ENCODE measurements around the gene TRMT112. TPM values are rescaled to one million over a fixed set of nuclear protein-coding genes. Genes with fewer than 3 reads are reported as not detected.

The TRMT112 gene
- total RNA-seq, 1 donor, result 177 TPM

- H3K4me3 ChIP-seq (ENCODE audit: low read depth, low read length), result no peak overlapping the region
Measured at GRCh38 chr11:64276653-64277431, 40.5 kb downstream of the TRMT112 start.

GRCh38 chr11:64275841-64276240 lies 41.5 kb downstream of the TRMT112 start:
- no peak for TF ChIP-seq CTCF (IDR thresholded peaks at IDR 0.05; ENCODE audit: insufficient read depth, low read length)

More at GRCh38 chr11:64276653-64277431, 40.5 kb downstream of the TRMT112 start:
- DNase-seq (ENCODE audit: low read depth), result no peak
- no peak for TF ChIP-seq CTCF (IDR thresholded peaks at IDR 0.05; ENCODE audit: insufficient read depth, low read length)

GRCh38 chr11:64275031-64275800 lies 42.1 kb downstream of the TRMT112 start:
- TF ChIP-seq CTCF (IDR thresholded peaks at IDR 0.05; ENCODE audit: insufficient read depth, low read length), result no peak
- DNase-seq (ENCODE audit: low read depth), result no peak
- H3K4me3 ChIP-seq (ENCODE audit: low read depth, low read length), result no peak overlapping the region

More at GRCh38 chr11:64275841-64276240, 41.5 kb downstream of the TRMT112 start:
- H3K4me3 ChIP-seq (ENCODE audit: low read depth, low read length), result no peak overlapping the region
- DNase-seq (ENCODE audit: low read depth), result no peak

GRCh38 chr11:64269540-64270220 lies 47.7 kb downstream of the TRMT112 start:
- DNase-seq (ENCODE audit: low read depth), result peak; percentile 100
- TF ChIP-seq CTCF (IDR thresholded peaks at IDR 0.05; ENCODE audit: insufficient read depth, low read length), result no peak
- peak overlapping the region; percentile 76 for H3K4me3 ChIP-seq (ENCODE audit: low read depth, low read length)

GRCh38 chr11:64268893-64269539 lies 48.3 kb downstream of the TRMT112 start:
- no peak for TF ChIP-seq CTCF (IDR thresholded peaks at IDR 0.05; ENCODE audit: insufficient read depth, low read length)
- no peak for DNase-seq (ENCODE audit: low read depth)
- H3K4me3 ChIP-seq (ENCODE audit: low read depth, low read length), result peak overlapping the region; percentile 70

All from fibroblast of the aortic adventitia (primary cell).